Spleen (tissue), 7 donors: ENCODE measurements around the gene OXLD1.

Experiments
- CTCF ChIP-seq, 11 experiments: fragments of 200-600 bp in 7 of 11; fragments of 450-650 bp in 4 of 11; sonication (generic) in 4 of 11; IDR thresholded peaks in 8 of 11; conservative IDR thresholded peaks in 3 of 11; 1 replicate in 7 of 11; 2 replicates in 4 of 11; pipeline versions ENCODE4 v1.4.0 to v1.8.0; 2016 to 2021; ENCODE audit warnings: antibody characterized with exemption in 11 of 11, inconsistent platforms in 4 of 11, mild to moderate bottlenecking in 1 of 11
- POLR2A ChIP-seq, 3 donors: fragments of 450-650 bp; IDR thresholded peaks; one replicate each; pipeline ENCODE4 v1.5.1; 2017; ENCODE audit warnings: antibody characterized with exemption in 3 of 3, mild to moderate bottlenecking in 1 of 3
- donor health status: DM: no; HTN: no; CAD: no; lungs with moderate emphysema.
- donor health status: DM: no; HTN: no; CAD: no.
- donor health status: DM: no; HTN: no; CAD: no.

DNA sequence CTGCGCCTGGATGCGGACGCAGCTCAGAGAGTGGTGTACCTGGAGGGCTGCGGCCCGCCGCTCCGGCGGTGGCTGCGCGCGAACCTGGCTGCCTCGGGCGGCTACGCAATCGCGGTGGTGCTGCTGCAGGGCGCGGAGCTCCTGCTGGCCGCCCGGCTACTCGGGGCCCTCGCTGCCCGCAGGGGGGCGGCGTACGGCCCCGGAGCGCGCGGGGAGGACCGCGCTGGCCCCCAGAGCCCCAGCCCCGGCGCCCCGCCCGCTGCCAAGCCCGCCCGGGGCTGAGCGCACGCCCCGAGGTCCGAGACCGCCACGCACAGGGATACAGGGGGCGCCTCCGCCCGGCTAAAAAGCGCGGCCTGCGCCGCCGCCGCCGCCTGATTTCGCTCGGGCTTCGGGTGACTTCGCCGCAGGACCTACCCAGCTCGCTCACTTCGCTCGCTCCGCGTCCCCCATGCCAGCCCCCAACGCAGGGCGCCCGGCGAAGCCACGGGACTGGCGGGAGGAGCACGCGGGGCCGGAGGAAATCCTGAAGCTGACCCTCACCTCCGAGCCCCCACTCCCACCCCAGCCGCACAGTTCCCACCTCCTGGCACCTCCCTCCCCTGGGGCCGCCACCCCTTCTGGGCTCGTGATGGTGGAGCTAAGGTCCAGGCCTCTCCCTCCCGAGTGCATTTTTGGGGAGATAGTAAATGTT lies 18.2 kb downstream of the OXLD1 start:
- TF ChIP-seq CTCF (IDR thresholded peaks at IDR 0.05 in 8 of 11, conservative IDR thresholded peaks at IDR 0.05 in 3 of 11) (no peak), POLR2A (IDR thresholded peaks at IDR 0.05) (no peak)
